NCI-H2196 (cell line): ENCODE measurements around the gene ANKIB1.
"Not testable (repeated sequence)": the region's sequence is repeated elsewhere in the genome, so short reads cannot be mapped to it uniquely, and the experiment has no call there.

Source experiments
- DNase-seq: peaks from one replicate; lab custom pipeline; 2025; ENCODE audit not compliant: unreplicated experiment; lab: John Stamatoyannopoulos, UW

Gene ANKIB1

DNA sequence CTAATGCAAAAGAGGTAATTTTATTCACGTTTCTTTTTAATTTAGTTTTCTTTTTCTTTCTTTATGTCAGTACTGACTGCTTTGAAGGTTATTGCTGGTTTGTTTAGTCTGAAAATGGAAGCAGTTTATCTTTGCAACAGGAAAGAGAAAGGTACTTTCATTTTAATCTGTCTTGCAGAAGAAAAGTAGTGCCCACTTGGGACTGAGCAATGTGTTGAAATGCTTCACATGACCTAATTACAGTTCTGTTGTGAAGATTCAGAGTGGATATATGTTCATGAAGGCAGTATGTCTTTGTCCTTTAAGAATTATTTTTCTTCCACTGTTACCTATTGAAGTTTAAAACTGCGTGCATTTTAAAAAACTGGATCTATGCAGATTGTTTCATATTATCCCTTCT, 80.1 kb downstream of the ANKIB1 start:
- DNase-seq: no peak

DNA sequence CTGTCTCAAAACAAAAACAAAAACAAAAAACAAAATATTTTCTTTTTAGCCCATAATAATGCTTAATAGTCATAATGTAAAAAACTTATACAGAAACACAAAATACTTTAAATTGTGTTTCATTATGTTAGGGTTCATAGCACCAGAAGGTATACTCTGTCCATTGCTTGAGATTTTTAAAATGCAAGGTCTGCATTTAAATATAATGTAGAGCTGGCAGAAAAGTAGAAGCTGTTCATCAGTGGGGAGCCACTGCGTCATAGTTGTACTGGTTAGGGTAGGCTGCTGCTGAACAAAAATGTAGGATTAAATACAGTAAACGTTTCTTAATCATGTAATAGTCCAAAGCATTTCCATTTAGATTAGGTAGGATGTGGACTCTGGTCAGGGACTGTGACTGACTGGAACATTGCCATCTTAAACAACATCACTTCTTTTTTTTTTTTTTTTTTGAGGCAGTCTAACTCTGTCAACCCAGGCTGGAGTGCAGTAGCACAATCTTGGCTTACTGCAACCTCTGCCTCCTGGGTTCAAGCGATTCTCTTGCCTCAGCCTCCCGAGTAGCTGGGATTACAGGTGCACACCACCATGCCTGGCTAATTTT, 85.2 kb downstream of the ANKIB1 start:
- DNase-seq: no peak

GRCh38 chr7:92331508-92331907, 85.7 kb downstream of the ANKIB1 start:
- no peak for DNase-seq

GRCh38 chr7:92332782-92333181, 87.0 kb downstream of the ANKIB1 start:
- no peak for DNase-seq

- no peak for DNase-seq
These were observed 88.1 kb downstream of the ANKIB1 start for GRCh38 chr7:92333866-92334265.

GRCh38 chr7:92335574-92335973, 89.8 kb downstream of the ANKIB1 start:
- no peak for DNase-seq

GRCh38 chr7:92336662-92337340, 91.0 kb downstream of the ANKIB1 start:
- peak; percentile 47 for DNase-seq

DNA sequence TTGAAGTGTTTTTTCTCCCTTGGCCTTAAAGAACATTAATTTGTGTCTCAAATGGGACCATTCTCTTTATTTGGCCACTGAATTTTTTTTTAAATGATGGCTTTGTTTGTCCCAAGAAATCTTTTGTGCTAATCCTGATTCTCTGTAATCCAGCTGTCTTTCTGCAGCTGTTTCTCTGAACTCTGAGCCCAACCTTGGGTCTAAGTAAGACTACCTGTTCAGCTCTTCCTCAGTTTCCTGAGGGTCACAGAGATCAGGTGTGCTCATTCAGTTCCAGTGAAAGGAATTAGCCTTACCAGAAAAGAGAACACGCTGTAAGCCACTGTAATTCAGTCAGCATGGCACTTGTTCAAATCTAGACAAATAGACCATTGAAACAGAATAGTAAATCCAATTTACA, 94.2 kb downstream of the ANKIB1 start:
- DNase-seq: no peak

- no peak for DNase-seq
These were observed 97.9 kb downstream of the ANKIB1 start for GRCh38 chr7:92343714-92344113.

GRCh38 chr7:92352009-92352408, 106.2 kb downstream of the ANKIB1 start:
- DNase-seq: no peak

DNA sequence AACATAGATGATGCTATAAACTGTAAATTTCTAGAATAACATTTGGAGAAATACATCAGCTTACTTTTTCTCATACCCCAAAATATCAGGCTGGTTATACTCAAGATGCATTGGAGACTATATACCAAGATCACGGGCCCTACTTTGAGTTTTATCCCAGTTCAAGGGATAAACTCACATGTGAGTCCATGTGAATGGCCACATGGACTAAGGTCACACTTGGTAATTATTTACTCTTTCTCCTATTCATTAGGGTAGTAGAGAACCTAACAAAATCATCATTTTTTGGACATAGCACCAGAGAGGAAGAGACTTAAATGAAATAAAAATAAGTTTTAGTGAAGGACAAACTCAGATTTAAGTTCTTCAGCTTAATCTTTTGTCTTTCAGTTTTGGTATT, 108.4 kb downstream of the ANKIB1 start:
- DNase-seq: no peak

DNA sequence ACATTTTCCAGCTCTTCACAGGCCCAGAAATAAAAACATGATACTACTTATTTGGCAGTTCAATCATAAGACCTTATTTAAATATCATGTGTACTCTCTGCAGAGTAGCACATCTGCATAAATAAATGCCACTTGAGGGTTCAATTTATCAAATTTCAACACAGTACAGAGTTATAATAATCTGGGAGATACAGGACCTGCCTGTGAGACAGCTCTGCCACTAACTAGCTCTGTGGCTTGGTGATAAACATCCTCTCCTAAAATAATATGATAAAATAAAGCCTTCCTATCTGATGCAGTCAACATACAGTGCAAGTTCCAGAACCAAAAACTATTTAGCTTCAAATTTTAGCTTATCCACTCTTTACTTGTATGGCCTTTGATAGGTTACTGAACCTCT, 110.6 kb downstream of the ANKIB1 start:
- no peak for DNase-seq

GRCh38 chr7:92357260-92357659, 111.5 kb downstream of the ANKIB1 start:
- DNase-seq: no peak

DNA sequence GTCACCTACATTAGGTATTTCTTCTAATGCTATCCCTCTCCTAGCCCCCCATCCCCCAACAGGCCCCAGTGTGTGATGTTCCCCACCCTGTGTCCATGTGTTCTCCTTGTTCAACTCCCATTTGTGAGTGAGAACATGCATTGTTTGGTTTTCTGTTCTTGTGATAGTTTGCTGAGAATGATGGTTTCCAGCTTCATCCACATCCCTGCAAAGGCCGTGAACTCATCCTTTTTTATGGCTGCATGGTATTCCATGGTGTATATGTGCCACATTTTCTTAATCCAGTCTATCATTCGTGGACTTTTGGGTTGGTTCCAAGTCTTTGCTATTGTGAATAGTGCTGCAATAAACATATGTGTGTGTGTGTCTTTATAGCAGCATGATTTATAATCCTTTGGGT, 113.4 kb downstream of the ANKIB1 start:
- DNase-seq: not testable (repeated sequence)

DNA sequence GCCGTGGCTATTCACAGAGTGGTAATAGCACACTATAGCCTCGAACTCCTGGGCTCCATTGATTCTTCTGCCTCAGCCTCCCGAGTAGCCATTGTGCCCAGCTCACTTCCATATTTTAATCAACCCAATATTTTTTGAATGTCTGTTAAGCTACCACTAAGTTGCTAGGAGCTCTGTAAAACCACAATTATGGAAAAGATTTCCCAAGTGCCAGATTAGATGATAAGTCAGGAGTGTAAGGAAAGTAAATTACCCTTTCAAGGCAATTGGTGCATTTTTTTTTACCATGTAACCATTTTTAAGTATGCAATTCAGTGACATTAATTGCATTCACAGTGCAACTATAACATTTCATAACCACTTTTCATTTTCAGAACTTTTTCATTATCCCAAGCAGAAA, 114.0 kb downstream of the ANKIB1 start:
- no peak for DNase-seq

- no peak for DNase-seq
These were observed 114.6 kb downstream of the ANKIB1 start for GRCh38 chr7:92360387-92360786.

DNA sequence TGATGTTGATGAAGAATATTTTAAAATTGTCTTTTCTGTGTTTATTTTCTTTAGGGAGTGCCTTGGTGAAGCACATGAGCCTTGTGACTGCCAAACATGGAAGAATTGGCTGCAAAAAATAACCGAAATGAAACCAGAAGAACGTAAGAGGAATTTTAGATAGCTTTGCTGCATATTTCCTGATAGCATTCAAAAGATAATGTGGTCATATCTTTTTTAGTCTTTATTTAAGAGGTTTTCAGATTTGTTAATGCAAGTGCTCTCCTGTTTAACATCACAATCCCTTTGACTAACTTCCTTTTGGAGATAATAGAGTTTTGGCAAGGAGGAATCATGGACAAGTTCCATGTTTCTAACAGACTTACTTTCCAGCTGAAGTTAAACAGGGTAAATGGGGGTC, 116.4 kb downstream of the ANKIB1 start:
- DNase-seq: no peak

GRCh38 chr7:92366730-92367129, 121.0 kb downstream of the ANKIB1 start:
- DNase-seq: no peak

DNA sequence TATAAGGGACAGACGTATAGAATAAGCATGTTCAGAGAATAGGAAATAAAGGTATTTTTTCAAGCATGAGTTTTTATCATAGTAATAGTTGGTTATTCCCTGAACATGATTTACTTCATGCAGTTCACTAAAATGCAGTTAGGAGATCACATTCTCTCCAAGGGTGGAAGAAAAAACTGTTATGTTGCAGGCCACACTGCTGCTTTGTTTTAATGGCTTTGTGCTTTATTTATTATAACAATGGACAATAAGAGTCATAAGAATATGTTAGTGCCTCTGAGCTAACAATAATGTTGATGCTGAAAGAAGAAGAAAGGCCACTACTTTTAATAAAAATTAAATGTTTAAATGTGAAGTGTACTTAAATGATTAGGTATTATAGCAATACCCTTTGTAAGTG, 123.0 kb downstream of the ANKIB1 start:
- no peak for DNase-seq

GRCh38 chr7:92375013-92375412, 129.2 kb downstream of the ANKIB1 start:
- no peak for DNase-seq

GRCh38 chr7:92391071-92391470, 145.3 kb downstream of the ANKIB1 start:
- DNase-seq: no peak

DNA sequence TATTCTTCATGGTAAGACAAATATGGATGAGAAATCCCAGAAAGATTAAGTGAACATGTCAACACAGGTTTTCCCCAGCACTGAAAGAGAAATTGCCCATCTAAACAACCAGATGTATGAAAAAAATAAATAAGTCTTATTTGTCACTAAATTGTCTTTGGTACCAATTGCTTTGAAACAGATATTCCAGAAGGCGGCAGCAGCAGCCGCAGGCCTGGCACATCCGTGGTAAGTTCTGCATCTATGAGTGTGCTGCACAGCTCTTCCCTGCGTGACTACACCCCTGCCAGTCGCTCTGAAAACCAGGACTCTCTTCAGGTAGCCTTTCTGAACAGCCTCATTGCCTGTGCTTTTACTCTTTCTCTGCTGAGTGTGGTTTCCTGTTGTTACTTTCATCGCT, 151.8 kb downstream of the ANKIB1 start:
- DNase-seq: no peak

GRCh38 chr7:92400013-92400412, 154.2 kb downstream of the ANKIB1 start:
- DNase-seq: no peak
